Fibroblast of skin of scalp (primary cell): ENCODE data around the gene DGCR8.

ENCODE experiments used
- DNase-seq: peaks from one replicate; pipeline ENCODE4 v3.0.0-alpha.2; 2013

Gene DGCR8

DNA sequence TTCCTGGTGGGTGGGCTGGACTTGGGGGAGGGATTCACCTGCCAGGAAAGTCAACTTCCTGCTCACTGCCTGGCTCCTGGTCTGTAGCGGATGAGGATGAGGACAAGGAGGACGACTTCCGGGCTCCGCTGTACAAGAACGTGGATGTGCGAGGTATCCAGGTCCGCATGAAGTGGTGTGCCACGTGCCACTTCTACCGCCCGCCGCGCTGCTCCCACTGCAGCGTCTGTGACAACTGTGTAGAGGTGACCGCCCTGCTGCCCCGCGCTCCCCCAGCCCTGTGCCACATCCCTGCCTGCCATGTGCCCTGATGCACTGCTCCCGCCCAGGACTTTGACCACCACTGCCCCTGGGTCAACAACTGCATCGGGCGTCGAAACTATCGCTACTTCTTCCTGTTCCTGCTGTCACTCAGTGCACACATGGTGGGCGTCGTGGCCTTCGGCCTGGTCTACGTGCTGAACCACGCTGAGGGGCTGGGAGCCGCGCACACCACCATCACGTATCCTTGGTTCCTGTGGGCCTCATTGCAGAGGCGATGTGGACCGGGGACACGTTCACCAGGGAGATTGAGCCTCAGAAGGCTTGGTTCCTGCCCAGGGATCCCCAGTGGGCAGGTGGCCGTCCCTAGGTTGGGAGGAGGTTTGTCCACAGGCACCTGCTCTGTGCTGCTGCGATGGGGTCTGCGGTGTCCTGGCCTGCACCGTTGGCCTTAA lies 59.5 kb downstream of the DGCR8 start:
- no peak for DNase-seq

DNA sequence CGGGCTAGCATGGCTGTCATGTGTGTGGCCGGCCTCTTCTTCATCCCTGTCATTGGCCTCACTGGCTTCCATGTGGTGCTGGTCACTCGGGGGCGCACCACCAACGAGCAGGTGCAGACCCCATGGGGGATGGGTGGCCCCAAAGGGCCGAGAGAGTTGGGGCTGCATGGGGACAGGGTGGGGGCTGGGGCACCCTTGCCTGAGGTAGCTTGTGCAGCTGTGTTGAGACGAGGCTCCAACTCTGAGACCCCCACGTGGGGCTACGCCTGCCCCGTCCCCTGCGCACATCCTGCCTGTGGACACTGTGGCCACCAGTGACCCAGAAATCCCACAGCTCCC lies 60.0 kb downstream of the DGCR8 start:
- no peak for DNase-seq

DNA sequence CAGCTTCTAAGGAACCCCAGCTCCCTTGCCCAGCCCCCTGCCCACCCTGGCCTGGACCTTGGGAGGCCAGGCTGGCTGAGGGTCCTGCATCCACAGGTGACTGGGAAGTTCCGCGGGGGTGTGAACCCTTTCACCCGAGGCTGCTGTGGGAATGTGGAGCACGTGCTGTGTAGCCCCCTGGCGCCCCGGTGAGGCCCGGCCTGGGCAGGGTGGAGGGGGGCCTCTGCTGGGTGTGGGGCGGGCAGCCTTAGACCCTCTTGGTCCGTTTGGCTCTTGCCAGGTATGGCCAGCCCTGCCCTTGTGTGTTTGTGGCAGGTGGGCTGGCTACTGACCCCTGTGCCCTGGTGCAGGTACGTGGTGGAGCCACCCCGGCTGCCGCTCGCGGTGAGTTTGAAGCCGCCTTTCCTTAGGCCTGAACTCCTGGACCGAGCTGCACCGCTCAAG lies 60.5 kb downstream of the DGCR8 start:
- no peak for DNase-seq

DNA sequence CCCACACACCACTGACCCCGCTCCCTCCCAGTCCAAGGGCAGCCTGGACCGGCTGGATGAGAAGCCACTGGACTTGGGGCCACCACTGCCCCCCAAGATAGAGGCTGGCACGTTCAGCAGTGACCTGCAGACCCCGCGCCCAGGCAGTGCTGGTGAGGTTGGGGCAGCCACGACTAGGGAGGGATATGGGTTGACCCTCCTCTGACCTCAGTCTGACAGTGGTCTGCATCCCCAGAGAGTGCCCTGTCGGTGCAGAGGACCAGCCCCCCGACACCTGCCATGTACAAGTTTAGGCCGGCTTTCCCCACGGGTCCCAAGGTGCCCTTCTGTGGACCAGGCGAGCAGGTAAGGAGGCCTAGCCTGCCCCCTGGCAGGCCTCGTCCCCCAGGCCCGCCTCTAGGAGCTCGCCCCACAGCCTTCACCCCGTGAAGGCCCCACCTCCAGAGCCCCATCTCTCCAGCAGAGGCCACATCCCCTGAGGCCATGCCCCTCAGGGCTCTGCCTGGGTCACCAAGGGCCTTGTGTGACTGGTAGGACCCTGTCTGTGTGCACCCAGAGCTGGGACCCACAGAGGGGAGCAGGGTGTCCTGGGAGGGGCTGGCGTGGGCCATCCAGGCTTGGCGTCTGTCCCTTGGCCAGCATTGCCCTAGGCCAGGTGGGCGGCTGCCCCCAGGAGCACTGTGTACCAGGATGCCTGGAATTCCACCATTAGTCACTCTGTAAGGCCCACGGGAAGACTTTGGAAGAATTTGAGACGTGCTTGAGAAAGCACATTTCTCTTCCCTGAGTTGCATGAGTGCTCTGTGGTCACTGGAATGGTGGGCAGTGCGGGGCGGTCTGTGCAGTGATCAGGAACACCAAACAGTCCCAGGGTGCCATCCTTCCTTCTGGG lies 61.4 kb downstream of the DGCR8 start:
- DNase-seq: peak; percentile 70

DNA sequence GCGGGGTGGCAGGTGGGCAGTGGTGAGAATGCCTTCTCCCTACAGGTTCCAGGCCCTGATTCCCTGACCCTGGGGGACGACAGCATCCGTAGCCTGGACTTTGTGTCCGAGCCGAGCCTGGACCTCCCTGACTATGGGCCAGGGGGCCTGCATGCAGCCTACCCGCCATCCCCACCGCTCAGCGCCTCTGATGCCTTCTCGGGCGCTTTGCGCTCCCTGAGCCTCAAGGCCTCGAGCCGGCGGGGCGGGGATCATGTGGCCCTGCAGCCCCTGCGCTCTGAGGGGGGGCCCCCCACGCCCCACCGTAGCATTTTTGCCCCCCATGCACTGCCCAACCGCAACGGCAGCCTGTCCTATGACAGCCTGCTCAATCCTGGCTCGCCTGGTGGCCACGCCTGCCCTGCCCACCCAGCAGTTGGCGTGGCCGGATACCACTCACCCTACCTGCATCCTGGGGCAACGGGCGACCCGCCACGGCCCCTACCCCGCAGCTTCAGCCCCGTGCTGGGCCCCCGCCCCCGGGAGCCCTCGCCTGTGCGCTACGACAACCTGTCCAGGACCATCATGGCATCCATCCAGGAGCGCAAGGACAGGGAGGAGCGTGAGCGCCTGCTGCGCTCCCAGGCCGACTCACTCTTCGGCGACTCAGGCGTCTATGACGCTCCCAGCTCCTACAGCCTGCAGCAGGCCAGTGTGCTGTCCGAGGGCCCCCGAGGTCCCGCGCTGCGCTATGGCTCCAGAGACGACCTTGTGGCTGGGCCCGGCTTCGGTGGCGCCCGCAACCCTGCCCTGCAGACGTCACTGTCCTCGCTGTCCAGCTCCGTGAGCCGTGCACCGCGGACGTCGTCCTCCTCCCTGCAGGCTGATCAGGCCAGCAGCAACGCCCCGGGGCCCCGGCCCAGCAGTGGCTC lies 62.9 kb downstream of the DGCR8 start:
- no peak for DNase-seq

DNA sequence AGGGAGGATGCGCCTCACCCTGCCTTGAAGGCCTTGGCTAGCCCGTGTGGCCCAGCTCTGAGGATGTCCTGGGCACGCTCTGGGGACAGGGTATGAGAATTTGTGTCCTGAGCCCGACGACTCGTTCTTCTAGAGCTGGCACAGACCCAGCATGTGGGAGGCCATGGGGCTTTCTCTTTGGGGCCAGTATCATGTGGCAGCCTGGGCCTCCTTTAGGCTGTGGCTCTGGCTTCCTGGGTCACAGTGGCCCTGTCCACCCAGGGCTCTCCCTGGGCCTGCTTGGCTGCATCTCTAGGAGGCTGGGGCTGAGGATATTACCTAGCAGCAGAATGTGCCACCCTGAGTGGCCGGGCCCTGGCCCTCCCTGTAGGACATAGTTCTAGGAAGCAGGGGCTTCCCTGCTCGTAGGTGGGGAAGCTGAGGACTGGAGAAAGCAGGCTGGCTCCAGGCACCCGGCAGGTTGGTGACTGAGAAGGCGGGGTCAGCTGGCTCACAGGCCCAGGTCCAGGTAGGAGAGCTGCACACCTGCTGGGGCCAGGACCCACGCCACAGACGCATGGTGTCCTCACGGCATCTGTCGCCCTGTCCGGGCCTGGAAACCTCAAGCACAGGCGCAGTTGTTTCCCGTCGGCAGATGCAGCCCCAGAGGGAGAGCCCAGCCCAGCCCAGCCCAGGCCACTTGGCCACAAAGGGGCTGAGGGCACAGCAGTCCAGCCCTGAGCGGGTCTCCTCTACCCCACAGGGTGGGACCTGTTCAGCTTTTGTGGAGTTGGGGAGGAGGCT lies 64.0 kb downstream of the DGCR8 start:
- DNase-seq: no peak

DNA sequence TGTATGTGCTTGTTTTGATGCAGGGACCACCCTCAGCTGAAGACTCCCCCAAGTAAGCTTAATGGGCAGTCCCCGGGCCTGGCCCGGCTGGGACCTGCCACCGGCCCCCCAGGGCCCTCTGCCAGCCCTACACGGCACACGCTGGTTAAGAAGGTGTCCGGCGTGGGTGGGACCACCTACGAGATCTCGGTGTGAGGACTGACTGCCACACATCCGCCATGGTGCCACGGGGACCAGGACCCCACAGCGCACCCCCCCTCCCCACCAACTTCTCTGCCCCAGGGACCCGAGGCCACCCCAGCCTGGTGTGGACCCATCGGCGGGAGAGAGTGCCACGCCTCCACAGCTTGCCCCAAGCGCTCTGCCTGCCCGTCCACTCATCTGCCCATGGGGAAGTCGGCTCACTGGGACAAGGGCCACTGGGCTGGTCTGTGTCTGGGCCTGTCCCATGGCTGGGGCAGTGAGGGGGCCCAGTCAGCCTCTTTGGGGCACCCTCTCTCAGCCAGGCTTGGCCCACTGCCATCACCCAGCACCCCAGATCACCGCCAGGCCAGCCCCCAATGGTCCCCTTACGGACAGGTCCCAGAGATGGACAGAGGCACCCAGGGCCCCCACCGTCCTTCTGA lies 65.3 kb downstream of the DGCR8 start:
- no peak for DNase-seq

DNA sequence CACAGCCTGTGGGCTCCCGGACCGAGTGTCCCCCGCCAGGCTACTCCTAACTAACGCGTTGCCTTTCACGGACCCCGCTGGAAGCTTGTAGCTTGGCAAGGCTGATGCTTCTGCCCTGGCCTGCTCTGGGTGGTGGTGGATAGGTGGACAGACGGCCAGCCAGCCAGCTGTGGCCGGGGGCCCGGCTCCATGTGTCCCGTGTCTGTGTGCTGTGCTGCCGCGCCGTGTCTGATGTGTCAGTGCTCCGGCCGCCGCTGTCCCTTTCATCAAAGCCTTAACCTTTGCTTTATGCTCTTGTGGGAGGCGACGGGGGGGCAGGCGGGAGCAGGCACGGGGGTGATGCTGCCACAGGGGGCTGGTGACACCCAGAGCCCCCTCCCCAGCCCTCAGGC lies 65.8 kb downstream of the DGCR8 start:
- no peak for DNase-seq

DNA sequence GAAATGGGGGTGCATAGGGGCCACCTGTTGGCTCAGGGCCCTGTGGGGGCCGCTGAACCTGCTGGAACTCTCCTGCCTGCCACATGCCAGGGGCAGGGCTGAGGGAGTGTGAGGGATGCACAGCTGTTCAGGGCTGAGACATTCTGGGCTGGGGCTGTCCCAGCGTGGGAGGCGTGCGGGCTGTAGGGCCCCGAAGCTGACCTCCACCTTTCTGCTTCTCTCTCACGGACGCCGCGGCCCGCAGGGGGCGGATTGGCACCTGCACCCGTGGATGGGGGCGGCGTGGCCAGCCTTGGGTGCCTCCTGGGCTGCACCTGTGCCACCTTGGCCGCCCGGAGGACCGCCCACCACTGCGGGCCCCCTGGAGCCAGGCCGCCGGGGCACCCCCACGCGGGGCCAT lies 66.7 kb downstream of the DGCR8 start:
- DNase-seq: no peak

DNA sequence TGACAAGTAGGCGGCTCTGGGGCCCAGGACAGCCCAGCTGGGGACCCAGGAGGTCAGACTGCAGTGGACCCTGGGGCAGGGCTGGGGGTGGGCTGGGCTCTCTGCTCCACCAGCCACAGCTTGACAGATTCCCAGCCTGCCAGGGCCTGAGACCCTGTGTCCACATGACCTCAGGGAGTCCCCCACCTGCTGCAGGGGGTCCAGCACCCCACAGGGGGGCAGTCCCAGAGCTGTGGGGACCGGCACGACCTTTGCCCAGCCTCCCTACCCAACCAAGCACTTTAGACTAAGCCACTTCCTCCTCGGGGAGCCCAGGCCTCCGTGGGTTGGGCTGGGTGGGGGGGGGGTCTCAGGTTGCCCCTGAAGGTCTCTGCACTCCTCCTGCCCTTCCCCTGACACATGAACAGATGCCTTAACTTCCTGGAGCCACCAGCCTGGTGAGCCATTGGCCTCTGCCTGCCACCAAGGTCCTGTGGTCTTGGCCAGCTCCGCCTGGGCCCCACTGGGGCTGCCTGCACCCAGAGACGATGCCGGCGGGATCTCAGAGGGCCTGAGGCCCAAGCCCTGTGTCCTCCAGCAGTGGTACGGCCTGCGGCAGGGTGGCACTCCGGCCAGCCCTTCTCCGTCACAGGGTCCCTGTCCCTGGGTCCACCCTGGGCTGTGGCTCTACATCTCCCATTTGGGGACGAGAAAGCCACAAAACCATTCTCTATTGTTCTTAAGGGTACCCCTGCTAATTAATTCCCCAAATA lies 67.4 kb downstream of the DGCR8 start:
- DNase-seq: no peak

DNA sequence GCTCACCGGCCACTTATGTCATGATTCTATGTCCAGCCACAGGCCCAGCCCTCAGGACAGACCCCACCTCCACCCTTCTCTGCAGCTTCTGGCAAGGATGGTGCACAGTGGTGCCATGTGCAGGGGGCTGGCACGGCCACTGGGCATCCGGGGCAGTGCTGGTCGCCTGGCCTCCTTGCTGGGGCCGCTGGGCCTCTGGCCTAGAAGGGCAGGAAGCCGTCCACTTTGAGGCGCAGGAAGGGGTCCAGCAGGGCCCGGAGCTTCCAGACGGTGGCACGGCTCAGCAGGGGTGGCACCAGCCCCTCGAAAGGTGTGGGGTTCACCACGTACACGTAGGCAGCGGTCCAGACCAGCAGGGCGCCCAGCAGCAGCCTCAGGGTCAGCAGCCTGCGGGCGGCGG lies 68.4 kb downstream of the DGCR8 start:
- DNase-seq: no peak

DNA sequence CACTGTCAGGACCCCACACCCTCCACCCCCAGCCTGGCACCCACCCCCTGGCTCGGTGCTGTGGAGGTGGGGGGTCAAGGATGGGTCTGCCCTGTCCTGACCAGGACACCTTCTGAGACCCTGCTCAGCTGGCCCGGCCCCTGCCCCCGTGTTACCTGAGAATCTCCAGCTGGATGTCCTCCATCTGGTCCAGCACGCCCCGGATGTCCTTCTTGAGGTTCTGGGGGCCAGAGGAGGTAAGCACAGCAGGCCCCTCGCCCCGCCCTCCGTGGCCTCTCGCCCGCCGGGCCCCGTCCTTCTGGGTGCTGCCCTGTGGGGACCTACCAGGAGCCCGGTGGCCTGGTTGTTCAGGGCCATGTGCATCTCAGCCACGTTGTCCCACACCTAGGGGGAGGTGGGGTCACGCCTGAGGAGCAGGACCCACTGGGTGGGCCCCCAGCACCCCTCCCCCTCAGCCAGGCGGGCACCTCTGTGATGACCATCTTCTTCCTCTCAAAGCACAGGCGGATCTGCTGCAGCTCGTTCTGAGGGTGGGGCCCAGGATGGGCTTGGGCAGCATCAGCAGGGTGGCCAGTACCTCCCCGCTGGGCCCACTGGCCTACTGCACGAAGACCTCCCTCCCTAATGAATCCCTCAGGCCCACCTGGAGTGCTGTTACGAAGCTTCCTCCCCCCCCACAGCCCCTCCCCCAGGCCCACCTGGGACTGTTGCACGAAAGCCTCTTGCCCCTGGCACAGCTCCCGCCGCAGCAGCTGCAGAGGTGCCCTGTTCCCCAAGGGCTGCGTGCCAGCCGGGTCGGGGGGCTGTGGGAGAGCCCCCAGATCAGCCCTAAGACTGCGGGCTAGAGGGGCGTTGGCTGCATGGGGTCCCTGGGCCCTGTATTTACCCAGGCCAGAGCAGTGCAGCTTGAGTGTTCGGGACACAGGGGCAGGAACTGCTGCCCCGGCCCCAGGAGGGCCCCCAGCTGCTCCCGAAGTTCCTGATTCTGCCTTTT lies 69.5 kb downstream of the DGCR8 start:
- no peak for DNase-seq

DNA sequence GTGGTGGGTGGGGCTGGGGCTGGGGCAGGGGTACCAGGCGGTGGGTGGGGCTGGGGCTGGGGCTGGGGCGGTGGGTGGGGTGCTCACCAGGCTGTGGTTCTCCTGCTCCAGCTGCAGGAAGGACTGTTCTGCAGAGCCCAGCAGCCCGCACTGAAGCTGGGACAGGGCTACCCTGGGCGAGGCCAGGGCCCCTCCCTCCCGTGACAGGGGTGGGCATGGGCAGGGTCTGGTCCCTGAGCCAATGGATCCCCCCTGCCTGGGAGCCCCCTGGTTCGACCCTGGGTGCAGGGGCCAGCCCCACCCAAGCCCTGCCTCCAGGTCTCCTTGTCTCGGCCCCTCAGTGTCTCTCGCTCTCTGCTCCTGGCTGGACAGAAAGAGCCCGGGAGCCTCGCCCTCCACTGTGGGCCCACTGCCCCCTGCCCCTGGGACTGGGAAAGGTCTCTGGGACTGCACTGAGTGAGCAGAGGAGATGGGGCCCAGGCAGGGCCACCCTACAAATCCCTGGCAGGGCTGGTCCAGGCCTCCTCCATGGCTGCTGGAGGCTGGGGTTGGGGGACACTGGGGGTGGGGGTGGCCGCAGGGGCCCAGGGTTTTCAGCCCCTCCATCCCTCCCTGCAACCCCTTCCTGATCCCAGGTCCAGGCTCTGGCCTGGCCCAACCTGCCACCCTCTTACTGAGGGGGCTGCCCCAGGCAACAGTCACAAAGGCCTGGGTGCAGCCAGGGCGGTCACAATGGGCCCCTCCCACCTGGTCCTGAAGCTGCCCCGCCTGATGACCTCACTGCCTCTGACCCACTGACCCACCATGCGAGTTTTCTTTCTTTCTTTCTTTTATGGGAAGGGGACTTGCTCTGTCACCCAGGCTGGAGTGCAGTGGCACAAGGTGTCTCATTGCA lies 70.6 kb downstream of the DGCR8 start, which contains the start of gene CCDC188:
CCDC188 (minus strand) TSS at position 675 of the 895 bp plus-strand sequence; CDS start at position 606, 69 bp downstream.
- DNase-seq: no peak

DNA sequence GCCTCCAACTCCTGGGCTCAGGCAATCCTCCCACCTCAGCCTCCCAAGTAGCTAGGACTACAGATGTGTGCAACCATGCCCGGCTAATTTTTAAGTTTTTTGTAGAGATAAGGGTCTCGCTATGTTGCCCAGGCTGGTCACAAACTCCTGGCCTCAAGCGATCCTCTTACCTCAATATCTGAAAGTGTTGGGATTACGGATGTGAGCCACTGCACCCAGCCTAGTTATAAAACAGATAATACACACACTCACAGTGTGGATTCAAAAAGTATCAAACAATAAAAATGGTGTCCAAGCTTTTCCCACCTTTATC lies 71.2 kb downstream of the DGCR8 start:
- DNase-seq: no peak

DNA sequence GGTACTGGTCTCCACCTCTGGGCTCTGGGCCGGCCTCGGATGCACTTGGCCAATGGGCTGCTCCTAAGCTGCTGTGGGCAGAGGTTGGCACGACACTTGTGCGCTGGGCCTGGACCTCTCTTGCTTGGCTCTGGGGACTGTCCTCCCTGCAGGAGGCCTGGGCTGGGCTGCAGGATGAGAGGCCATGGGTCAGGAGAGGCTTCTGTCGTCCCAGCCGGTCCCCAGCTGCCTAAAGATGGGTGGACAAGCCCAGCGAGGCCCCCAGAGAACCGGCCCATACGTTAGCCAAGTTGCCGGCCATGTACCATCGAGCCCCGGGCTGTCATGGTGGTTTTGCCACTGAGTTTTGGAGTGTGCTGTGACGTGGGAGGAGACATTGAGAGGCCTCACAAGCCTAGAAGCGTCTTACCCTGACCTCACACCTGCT lies 72.4 kb downstream of the DGCR8 start:
- no peak for DNase-seq

DNA sequence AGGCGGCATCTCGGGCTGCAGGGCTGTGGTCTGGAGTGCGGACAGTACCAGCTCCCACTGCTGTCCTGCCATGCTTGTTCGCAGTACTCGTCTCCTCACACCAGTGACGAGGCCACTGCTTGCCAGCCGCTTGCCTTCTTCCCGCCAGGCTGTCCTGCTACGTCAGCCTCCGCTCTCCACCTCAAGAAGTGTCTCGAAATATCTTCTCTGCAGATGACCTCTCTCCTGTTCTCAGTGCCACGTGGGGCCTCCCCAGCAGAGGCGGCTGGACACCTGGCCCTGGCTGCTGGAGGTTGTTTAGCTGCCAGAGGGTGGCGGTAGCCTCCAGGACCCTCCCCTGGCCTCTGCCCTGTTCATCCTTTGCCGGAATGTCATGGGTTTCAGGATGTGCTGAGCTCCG lies 73.9 kb downstream of the DGCR8 start:
- no peak for DNase-seq

DNA sequence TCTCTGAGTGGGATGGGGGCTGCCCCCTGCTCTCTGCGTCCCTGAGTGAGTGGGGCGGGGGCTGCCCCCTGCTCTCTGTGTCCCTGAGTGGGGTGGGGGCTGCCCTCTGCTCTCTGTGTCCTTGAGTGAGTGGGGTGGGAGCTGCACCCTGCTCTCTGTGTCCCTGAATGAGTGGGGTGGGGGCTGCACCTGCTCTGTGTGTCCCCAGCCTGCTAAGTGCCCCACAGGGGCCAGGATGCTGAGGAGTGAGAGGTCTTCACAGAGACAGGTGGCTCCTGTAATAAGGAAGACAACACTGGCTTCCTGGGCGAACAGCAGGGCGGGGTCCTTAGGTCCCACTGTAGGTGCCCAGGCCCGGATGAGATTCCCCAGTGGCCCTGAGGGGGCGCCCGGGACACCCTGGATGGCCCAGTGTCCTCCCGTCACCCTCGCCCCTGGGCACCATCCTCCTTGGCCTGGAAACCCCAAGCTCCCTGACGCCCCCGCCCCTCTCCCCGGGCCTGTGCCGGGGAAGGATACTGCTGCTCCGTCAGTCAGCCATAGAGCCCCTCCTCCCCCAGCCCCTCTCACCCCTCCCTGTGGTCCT lies 74.7 kb downstream of the DGCR8 start:
- no peak for DNase-seq
